ENCODE measurements around the gene NDUFV1.

DNA sequence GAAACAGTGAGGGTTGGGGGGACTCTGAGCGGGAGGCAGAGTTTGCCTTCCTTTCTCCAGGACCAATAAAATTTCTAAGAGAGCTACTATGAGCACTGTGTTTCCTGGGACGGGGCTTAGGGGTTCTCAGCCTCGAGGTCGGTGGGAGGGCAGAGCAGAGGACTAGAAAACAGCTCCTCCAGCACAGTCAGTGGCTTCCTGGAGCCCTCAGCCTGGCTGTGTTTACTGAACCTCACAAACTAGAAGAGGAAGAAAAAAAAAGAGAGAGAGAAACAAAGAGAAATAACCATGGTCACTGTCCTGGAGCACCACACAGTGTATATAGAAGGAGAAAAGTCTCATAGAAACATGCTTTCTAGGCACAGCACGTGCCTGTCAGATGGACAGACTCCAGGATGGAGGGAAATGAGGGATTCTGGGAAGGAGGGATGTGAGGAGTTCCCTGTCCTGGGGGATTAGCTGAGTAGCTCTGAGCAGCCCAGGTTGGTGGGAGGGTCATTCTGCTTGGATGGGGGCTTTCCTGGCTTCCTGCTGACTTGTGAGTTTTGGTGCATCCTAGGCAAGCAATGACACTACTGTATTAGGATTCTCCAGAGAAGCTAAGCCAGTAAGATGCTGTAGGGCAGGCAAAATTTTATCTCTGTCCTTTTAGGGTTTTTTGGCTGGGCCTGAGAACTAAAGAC lies 20.0 kb upstream of the NDUFV1 start:
- TF ChIP-seq, protein P1, sequence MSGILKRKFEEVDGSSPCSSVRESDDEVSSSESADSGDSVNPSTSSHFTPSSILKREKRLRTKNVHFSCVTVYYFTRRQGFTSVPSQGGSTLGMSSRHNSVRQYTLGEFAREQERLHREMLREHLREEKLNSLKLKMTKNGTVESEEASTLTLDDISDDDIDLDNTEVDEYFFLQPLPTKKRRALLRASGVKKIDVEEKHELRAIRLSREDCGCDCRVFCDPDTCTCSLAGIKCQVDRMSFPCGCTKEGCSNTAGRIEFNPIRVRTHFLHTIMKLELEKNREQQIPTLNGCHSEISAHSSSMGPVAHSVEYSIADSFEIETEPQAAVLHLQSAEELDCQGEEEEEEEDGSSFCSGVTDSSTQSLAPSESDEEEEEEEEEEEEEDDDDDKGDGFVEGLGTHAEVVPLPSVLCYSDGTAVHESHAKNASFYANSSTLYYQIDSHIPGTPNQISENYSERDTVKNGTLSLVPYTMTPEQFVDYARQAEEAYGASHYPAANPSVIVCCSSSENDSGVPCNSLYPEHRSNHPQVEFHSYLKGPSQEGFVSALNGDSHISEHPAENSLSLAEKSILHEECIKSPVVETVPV (CRISPR knock-in tag; IDR thresholded peaks at IDR 0.05) = no peak
- no peak for TF ChIP-seq ARNTL (CRISPR knock-in tag; IDR thresholded peaks at IDR 0.05; ENCODE audit: borderline replicate concordance, low read depth)
- no peak for TF ChIP-seq TOX (CRISPR knock-in tag; IDR thresholded peaks at IDR 0.05; ENCODE audit: borderline replicate concordance)
- TF ChIP-seq ZNF565 (CRISPR knock-in tag; conservative IDR thresholded peaks at IDR 0.05; ENCODE audit: low read depth) = no peak
- no peak for TF ChIP-seq ZC3H10 (CRISPR knock-in tag; IDR thresholded peaks at IDR 0.05)
- TF ChIP-seq ZFP30 (CRISPR knock-in tag; IDR thresholded peaks at IDR 0.05) = no peak
